HG02588 (cell line): ENCODE results near the gene NUDT22.
A peak's percentile ranks its signal among the peaks of the same experiment; 100 is the strongest.

Experiments used
- ATAC-seq: cut with Tn5 transposase; IDR thresholded peaks from one replicate; pipeline ENCODE4 v1.9.1; 2021; ENCODE audit warnings: mild to moderate bottlenecking, moderate library complexity; ENCODE audit not compliant: unreplicated experiment

The NUDT22 gene

GRCh38 chr11:64241241-64241490, 15.1 kb downstream of the NUDT22 start:
- peak; percentile 60 for ATAC-seq

- ATAC-seq = peak; percentile 56
These were observed 15.7 kb downstream of the NUDT22 start for GRCh38 chr11:64241491-64242374.

GRCh38 chr11:64243236-64243854, 17.3 kb downstream of the NUDT22 start:
- no peak for ATAC-seq

GRCh38 chr11:64244107-64244506, 18.0 kb downstream of the NUDT22 start:
- ATAC-seq = no peak

- no peak for ATAC-seq
These were observed 18.9 kb downstream of the NUDT22 start for GRCh38 chr11:64244966-64245365.

- ATAC-seq = no peak
These were observed 19.3 kb downstream of the NUDT22 start for GRCh38 chr11:64245401-64245796.

- no peak for ATAC-seq
These were observed 19.9 kb downstream of the NUDT22 start for GRCh38 chr11:64245797-64246620.

- peak; percentile 15 for ATAC-seq
These were observed 20.5 kb downstream of the NUDT22 start for GRCh38 chr11:64246621-64246870.

- peak; percentile 29 for ATAC-seq
These were observed 21.0 kb downstream of the NUDT22 start, which contains the start of gene PPP1R14B for GRCh38 chr11:64246871-64247728. Gene PPP1R14B, minus strand, starts transcription at chr11:64246943. Its CDS starts 270 bp downstream, at chr11:64246673.

GRCh38 chr11:64247729-64248531, 21.9 kb downstream of the NUDT22 start:
- ATAC-seq = no peak

- no peak for ATAC-seq
These were observed 22.5 kb downstream of the NUDT22 start for GRCh38 chr11:64248578-64248977.

GRCh38 chr11:64249038-64249437, 23.0 kb downstream of the NUDT22 start:
- ATAC-seq = no peak

GRCh38 chr11:64249563-64250414, 23.7 kb downstream of the NUDT22 start:
- no peak for ATAC-seq

- no peak for ATAC-seq
These were observed 24.4 kb downstream of the NUDT22 start for GRCh38 chr11:64250415-64251015.

GRCh38 chr11:64251016-64251752, 25.1 kb downstream of the NUDT22 start, which contains the start of gene PLCB3:
Gene PLCB3, plus strand, starts transcription at chr11:64251530. Its CDS starts 120 bp downstream, at chr11:64251650.
- ATAC-seq = peak; percentile 42

- ATAC-seq = no peak
These were observed 25.6 kb downstream of the NUDT22 start for GRCh38 chr11:64251753-64252002.

- no peak for ATAC-seq
These were observed 26.2 kb downstream of the NUDT22 start for GRCh38 chr11:64252003-64252872.
